NT2/D1 (cell line): ENCODE measurements around the gene SUB1.

ENCODE experiments used
- SUZ12 ChIP-seq: IDR thresholded peaks from 2 replicates; pipeline ENCODE4 v1.6.1; 2011; ENCODE audit not compliant: insufficient read length, insufficient read depth; ENCODE audit errors: extremely low read depth
- YY1 ChIP-seq: IDR thresholded peaks from 2 replicates; pipeline ENCODE4 v1.6.1; 2011; ENCODE audit not compliant: insufficient read length, insufficient read depth
- ZNF274 ChIP-seq: IDR thresholded peaks from 2 replicates; pipeline ENCODE4 v1.6.1; 2011; ENCODE audit warnings: mild to moderate bottlenecking, low read depth, low read length

- no peak for TF ChIP-seq ZNF274
- no peak for TF ChIP-seq YY1
- no peak for TF ChIP-seq SUZ12
Measured at GRCh38 chr5:32639943-32640342, 54.6 kb downstream of the SUB1 start.
